Stimulated activated CD4-positive, alpha-beta T cell treated with anti-CD3 and anti-CD28 coated beads, Interleukin-15, amount 100 ng/mL, for 48 hours (primary cell): ENCODE measurements around the gene DAZL.
"Not testable (repeated sequence)": the region's sequence is repeated elsewhere in the genome, so short reads cannot be mapped to it uniquely, and the experiment has no call there.

ENCODE experiments used
- DNase-seq, 2 donors: peaks; one replicate each; pipeline ENCODE4 v3.0.0-alpha.2; 2020; ENCODE audit warnings: low read depth in 2 of 2

DAZL gene, protein sequence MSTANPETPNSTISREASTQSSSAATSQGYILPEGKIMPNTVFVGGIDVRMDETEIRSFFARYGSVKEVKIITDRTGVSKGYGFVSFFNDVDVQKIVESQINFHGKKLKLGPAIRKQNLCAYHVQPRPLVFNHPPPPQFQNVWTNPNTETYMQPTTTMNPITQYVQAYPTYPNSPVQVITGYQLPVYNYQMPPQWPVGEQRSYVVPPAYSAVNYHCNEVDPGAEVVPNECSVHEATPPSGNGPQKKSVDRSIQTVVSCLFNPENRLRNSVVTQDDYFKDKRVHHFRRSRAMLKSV

DNA sequence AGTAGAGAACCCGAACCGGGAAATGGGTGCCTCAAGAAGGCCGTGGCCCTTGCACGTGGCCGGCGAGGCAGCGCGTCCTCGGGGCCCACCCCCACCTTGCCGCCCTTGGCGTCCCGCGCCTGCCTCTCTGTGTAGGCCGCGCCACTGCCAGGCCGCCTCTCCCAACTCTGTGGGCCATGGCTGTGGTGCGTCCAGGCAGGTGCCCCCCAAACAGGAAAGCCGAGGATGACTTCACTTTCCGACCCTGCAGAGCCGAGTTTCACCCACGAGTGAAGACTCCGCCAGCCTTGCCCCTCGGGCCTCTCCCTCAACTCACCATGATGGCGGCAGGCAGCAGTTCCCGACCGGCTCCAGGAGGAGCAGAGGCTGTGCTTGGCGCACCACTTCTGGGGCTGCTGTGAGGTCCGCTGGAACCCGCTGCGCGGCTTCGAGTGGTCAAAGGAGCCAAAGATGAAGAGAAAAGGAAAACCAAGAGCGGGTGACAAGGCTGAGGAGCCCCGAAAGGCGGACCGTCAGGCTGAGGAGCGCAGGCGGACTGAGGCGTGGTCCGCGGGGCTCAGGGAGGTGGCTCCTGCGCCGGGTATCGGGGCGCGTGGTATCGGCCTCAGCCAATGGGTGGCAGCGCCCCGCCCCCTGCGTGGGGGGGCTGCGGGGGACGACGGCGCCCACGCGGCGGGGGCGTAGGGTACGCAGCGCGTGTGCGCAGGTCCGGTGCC is at the start of gene DAZL:
Gene DAZL, minus strand, starts transcription at position 537 of the 716 bp plus-strand sequence. Its CDS starts 218 bp downstream, at position 319.
- no peak for DNase-seq

DNA sequence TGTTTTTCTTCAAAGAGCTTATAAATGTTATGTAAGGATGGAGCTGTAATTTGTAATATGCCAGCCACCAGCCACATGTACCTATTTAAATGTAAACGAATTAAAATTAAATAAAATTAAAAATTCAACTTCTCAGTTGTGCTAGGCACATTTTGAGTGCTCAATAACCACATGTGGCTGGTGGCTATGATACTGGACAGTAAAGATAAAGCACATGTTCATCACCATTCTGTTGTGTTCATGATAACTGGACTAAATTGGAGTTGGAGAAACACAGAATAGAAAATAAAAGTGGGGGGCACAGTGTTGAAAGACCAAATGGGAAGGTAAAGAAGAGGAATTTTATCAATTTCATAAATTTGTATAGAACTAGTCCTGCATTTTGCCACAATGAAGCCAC is 49.8 kb upstream of the DAZL start:
- DNase-seq, result no peak

DNA sequence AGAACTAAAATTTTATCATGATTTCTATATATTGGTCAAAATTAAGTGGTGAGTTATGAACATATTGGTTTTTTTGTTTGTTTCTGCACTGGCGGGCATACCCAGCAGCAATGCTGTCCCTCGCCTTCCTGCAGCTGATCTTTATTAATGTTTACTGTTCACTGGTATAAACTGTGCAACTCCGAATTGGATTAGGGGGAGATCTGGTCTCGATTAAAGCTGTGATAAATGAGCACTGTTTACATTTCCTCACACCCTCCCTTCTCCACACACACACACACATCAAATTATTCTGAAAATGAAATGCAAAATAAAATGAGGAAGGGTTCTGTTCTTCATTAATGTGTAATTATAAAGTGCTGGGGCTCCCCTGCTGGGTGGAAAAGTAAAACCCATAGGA is 48.5 kb upstream of the DAZL start:
- DNase-seq, result no peak

DNA sequence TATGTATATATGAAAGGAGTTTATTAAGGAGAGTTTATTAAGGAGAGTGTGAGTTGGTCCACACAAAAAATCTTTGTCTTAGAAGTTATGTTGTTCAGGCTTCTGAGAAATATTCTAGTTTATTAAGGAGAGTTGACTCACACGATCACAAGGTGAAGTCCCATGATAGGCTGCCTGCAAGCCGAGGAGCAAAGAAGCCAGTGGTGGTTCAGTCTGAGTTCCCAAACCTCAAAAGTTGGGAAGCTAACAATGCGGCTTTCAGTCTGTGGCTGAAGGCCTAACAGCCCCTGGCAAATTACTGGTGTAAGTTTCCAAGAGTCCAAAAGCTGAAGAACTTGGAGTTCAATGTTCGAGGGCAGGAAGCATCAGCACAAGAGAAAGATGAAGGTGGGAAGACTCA is 42.4 kb upstream of the DAZL start:
- DNase-seq, result no peak

DNA sequence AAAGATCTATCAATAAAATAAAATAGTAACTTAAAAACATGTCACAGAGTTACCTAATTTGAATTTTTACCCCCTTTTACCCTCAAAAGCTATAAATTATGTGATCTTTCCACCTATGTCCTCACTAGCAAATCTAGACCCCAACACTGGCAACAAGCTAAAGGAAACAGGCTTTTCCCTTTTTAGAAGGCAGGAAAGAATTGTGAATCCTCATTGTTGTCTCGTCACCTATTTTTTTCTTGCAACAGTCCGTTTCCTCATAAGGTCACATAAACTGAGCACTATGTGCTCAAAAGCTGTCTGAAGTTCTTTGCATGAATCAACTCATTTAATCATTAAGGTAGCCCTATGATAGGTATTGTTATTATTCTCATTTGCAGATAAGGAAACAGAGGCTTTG is 34.6 kb upstream of the DAZL start:
- no peak for DNase-seq

DNA sequence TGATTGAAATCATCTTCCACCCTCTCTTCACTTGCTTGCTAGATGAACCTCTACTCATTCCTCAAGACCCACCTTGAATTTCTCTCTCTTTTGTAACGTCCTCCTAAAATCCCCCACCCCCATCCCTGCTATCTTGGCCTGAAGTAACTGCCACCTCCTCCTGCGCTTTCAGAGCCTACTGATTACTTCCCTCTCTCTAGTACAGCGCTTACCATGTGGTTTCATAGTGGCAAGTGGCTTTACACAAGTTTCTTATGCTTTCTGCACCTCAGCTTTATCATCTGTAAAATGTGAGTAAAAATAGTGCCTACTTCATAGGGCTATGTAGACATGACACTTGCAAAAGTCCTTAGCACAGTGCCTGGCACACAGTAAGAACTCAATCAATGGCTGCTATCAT is 28.7 kb upstream of the DAZL start:
- DNase-seq, result no peak

DNA sequence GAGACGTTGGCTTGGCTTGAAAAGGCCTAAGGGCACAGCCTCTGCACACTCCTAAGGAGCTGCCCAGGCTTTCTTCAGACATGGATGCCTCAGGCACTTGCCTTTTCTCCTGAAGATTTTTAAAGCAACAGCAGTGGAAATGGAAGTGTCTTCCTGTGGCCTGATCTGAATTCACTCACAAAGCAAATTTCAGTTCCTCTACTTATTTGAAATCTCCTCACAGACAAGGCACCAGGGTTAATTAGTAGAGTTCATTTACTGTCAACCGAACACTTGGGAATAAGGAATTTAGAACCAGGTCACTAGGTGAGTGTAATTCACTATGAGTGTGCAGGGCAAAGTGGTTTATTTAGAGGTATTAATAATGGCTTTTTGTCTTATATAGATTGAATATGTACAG is 27.2 kb upstream of the DAZL start:
- DNase-seq, result no peak

DNA sequence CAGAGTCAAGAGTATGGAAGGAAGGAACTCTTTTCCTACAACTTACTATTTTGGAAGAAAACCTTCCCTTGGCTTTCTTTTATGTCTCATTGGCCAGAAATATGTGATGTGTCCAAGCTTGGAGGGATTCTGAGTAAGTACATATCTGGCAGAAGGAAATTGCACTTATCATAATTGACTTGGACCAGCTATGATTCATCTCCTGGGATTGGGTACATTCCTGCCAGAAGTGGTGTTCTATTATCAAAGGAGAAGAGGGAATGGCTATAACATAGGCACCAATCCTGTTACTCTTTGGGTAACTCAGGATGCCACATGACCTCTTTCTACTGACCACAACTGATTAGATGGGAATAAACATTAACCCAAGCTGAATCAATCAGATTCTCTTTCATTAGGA is 13.5 kb upstream of the DAZL start:
- no peak for DNase-seq

DNA sequence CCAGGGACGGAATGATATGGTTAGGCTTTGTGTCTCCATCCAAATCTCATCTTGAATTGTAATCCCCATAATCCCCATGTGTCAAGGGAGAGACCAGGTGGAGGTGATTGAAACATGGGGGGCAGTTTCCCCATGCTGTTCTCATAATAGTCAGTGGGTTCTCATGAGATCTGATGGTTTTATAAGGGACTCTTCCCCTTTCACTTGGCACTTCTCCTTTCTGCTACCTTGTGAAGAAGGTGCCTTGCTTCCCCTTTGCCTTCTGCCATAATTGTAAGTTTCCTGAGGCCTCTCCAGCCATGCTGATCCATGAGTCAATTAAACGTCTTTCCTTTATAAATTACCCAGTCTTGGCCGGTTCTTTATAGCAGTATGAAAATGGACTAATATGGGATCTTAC is 11.9 kb upstream of the DAZL start:
- not testable (repeated sequence) for DNase-seq

DNA sequence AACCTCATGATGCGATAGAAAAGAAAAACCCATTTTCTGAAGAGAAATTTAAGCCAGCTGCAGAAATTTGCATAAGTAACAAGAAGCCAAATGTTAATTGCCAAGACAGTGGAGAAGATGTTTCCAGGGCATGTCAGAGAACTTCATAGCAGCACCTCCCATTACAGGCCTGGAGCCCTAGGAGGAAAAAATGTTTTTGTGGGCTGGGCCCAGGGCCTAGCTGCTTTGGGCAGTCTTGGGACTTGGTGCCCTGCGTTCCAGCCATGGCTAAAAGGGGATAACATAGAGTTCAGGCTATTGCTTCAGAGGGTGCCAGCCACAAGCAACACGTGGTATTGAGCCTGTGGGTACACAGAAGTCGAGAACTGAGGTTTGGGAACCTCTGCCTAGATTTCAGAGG is 10.9 kb upstream of the DAZL start:
- DNase-seq, result no peak

DNA sequence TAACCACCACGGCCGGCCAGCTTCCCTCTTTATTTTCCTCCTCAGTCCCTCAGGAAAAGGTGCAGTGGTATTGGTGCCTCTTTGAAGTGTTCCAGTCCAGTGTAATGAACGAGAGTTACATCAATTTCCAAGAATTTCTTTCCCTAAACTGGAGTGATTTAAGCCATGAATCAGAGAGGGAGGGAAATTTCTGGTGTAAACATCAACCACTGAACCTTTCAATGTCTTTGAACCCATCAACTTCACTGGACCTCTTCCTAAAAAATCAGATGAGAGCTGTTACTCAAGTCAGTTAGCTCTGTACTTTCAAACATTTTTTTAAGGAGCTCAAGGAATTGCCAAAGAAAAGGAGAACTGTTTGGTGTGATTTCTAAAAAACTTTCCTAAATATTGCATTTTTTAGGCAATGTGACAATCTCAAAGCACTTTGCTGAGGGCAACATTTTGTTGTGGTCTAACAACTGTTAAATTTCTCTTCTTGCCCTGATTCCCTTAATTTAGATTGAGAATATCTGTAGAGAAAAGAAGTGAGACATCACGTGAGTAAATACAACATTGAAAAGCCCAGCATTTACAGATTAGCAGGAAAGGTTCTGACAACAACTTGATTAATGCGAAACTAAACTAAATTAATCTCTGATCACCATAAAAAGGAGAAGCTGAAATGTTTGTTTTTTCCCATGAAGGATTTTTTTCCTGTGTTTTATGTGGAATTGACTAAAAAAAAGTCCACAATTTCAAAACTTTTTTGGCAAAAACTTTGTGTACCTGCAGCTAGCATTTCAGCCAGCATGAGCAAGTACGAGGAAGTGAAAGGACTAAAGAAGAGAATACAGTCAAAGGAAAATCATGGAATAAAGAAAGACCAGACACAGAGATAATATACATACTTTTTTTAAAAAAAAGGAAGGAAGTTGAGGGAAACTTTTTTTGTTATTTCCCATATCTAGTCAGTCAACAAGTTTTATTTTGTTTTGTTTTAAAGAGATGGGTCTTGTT is 9.1 kb upstream of the DAZL start:
- no peak for DNase-seq

DNA sequence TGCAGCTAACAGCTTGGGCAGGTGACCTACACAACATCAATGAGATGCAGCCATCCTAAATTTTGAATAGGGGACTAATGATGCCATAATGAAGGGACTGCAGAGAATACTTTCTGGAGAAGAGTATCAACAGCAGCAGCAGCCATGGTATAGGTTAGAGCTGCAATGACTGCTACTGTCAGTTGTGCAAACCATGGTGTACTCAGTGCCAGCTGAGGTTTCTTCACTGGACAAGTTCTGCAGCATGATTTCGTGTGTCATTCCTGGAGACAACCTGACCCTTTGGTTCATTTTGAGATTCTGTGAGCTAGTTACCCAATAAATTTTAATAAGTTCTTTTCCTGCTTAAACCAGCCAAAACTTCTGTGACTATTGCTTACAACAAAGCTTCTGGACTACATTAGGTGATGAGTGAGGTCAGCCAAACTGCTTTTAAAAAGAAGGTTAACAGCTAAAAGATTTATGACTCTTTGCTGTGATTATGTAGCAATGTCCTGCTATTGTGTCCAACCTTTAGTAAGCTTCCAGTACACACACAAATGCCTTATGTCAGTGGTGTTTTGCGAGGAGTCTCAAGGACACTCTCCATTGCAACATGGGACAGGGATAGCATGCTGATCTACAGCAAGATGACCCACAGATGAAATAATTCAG is 4.8 kb upstream of the DAZL start:
- no peak for DNase-seq

DNA sequence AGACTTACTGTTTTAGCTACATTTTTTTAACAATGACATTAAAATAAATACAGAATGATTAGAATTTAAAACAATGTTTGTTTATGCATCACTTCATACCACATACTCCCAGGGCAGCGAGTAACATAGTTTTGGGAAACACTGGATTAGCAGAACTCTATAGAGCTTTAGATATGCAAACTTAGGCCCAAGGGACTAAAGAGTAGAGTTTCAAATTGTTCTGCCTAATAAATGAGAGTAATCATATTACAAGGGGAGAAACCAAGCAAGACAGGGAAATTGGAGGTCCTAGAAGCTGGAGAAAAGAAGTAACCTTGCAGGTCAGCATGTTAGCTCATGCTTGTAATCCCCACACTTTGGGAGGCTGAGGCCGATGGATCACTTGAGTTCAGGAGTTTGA is 3.6 kb upstream of the DAZL start:
- DNase-seq, result no peak

DNA sequence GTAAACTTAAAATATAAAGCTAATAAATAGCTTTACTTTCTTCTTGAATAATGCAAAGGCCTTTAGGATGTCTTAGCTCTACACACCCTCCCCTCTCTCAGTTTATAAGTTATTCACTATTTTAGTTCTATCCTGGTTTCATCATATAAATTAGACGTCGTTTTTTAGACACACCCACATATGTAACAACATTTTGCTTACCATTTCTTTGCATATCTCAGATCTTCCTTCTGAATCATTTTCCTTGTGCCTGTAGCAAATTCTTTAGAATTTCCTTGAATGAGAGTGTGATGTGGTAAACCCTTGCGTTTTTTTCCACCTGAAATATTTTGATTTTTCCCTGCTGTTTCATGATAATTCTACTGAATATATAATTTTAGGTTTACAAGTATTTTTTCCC is 2.5 kb upstream of the DAZL start:
- DNase-seq, result no peak

DNA sequence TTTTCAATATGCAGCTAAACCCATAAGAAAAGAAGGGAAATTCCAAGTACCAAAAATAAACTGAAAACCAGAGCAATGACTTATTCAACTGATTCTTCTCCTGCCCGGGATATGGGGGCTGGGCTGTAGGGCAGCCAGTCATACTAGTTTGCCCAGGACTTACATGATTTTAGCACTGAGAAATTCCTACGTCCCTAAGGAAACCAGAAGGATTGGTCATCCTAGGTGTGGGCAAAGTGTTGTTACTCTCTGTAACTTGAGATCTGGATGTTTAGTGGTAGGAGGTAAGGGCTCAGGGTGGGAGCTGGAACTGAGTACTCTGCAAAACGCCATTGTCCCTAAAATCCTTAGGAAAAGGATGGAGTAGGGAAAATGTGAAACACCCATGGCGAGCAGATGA is 1.2 kb upstream of the DAZL start:
- DNase-seq, result no peak

DNA sequence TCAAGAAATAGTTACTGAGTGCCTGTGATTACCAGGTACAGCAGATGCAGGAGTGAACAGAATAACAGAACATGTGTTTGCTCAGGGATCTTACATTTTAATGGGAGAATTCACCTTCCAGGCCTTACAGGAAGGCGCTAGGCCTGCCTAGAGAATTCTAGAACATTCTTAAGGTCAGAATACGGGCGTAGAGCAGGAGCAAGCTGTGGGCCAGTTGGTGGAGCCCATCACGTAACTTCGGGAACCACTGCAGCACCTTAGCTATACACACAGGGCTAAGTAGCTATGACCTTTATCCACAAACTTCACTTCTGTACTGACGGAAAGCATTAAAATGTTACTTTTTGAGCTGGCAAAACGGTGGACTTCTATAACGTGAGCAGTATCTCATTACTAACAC is 743 bp upstream of the DAZL start:
- DNase-seq, result no peak

DNA sequence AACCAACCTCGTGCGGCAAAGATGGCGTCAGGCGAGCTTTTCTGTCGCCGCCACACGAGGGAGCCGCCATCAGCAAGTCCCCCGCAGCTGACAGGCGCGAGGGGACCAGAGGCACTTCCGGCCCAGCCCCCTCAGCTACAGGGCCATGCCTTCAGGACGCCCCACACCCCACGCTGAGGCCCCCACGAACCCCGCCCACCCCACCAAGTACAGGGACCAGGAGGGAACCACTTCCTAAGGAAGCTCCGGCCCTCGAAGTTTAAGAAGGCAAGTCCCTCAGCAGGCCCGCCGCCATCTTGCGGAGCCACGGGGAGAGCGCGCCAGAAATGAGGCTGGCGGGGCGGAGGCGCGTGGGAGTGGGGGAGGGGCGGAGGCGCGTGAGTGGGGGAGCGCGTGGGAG is 790 bp downstream of the DAZL start:
- DNase-seq, result no peak

DNA sequence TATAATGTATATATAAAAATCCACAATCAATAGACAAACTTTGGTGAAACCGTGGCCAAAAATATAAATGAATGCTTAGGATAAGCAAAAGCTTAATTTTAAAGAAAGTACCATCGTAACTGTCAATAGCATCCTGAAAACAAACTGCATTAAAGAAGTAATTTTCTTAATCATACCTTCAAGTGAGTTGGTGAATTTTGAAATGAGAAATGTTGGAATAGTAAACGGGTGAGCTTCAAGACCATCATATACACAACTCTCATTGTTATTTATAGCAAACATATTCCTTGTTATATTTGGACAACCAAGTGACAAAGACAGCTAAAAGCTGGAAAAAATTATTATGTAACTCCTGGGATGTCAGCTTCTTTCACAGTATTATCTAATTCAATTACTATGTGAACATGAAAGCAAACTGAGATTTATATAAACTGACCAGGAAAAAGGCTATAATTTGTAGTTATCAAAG is 3.7 kb downstream of the DAZL start:
- no peak for DNase-seq

DNA sequence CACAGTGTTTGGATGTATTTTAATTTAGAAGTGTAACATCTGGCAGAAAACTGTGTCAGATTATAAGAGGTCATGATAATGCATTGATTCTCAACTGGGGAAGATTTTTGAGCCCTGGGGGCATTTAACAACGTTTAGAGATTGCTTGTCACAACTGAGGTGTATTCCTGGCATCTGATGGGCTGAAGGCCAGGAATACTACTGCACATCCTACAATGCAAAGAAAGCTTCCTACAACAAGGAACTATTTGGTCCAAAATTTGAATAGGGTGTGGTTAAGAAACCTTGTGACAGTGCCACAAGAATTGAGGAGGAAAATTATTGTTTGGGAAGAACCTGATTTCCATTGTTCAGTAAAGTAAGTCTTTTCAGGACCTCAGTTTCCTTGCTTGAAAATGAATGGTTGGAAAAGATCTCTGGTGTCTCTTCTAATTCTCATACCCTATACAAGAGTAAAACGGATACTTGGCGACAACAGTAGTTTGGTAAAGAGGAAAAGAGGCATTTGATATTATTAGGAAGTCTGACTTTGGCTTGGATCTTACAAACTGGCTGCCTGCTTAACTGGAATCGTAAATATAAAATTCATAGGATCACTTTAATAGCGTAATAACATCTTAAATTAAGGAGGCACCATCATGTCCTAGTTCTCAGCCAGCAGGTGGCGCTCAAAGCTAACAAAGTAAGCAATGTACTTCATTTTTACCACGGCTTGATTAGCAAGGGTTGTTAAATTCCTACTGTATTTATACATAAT is 4.3 kb downstream of the DAZL start:
- peak; percentile 58 to 72 for DNase-seq

DNA sequence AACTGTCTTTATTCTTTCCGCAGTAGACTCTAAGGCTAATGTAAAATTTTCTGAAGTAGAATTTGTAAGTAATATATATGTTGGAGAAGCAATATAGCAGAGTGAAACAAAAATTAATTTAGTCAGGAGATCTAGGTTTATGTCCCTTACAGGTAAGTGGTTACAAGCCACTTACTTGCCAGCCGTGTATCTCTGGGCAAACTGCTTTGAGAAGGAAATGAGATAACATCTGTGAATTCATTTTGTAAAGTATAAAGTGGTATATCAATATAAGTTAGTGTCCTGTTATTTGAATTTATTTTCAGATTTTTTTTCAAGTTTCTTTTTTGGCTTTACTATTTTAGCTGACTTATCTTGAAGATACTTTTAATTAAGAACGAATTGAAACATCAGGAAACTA is 5.5 kb downstream of the DAZL start:
- DNase-seq, result no peak
